ENCODE measurements around the gene SNTG2.
A peak's percentile ranks its signal among the peaks of the same experiment; 100 is the strongest.
"Not testable (repeated sequence)": the region's sequence is repeated elsewhere in the genome, so short reads cannot be mapped to it uniquely, and the experiment has no call there.

The SNTG2 gene

DNA sequence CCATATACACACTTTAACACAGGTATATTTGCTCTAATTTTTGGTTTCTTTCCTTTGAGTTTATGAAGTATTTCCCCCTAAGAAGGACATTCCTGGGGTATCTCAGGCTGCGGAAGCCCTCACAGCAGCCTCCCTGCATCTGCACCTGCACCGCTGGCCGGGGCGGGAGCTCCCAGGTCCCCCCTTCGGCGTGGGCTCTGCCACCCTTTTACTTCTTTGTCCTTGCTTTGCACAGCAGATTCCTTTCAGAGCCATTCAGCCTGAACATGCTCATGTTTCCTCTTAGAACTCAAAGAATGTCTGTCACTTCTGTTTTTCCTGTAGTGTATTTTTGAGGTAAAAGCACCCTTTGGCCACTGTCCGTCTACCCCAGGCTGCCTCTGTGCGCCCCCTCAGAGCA is 146.5 kb downstream of the SNTG2 start:
- DNase-seq (ENCODE audit: low read depth in 2 of 2): no peak

GRCh38 chr2:1099418-1099817 is 148.8 kb downstream of the SNTG2 start:
- DNase-seq (ENCODE audit: low read depth in 2 of 2): no peak

DNA sequence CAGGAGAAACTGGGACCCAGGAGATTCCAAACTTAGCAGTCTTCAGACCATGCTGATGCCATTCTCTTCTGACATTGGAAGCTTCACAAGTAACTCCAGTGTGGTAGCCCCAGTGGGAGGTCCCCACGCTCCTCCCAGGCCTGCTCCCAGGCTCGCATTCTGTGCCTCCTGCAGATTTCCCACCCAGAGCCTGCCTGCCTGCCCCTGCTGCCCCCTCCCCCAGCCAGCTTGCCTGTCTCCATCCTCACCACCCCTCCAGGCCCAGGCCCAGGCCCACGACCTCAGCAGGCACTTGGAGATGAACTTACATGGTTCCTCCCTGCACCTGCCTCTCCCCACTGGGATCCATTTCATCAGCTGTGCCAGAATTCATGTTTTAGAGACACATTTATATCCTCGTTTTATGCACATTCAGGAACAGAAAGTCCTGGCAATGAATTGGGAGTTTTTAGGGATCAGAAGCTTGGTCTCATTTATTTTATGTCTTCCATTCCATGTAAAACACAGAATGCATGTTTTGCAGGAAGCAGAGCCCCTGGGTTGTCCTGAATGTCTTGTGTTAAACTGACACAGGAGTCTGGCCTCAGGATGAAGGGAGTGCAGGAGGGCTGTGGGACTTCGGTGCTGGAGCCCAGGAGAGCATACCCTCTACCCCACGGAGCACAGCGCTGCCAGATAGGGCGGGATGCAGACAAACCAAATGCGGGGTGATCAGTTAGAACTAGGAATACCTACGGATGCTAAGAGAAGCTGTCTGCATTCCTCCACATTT is 150.5 kb downstream of the SNTG2 start:
- no peak for DNase-seq (ENCODE audit: low read depth in 2 of 2)

DNA sequence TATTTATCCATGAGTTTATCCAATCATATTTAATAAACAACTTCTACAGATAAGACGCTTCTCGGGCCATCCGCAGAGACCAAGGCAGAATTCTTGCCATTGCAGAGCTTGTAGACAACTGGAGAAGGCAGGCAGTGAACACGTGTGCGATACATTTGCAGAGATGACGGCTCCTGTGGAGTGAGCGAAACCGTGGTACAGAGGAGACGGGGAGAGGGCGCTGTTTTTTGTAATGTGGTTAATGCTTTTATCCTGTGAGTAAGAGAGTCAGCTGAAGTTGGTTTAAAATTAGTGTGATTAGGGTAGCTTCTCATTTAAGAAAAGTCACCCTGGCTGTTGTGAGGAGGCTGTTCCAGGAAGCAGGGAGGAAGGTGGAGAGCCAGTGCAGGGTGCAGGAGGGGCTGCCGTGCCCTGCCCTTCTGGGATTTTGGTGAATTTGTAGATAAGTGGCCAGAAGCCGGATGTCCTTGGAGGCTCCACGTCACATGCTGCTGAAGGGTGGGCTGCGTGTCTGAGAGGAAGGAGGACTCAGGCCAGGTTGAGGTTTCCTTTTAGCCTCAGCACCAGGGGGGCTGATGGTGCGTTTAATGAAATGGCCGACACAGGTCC is 151.4 kb downstream of the SNTG2 start:
- DNase-seq (ENCODE audit: low read depth in 2 of 2): no peak

DNA sequence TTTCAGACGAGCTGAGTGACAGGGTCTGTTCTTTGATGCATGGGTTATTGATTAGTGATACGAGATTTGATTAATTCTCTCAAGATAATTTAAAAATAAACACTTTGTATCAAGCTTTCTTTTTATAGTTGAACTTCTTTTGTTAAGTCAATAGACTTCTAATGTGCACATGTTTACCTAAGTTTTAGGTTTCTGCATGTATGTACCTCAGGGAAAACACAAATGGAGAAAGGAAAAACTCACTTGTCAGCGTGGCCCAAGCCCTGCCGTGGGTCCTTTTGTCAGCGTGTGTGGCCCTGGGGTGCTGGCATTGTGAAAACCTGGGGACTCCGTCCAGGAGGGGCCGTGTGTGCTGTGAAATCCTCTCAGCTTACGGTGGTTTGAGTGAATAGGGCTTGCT is 153.7 kb downstream of the SNTG2 start:
- no peak for DNase-seq (ENCODE audit: low read depth in 2 of 2)

GRCh38 chr2:1106344-1106743 is 155.7 kb downstream of the SNTG2 start:
- not testable (repeated sequence) for DNase-seq (ENCODE audit: low read depth in 2 of 2)

- no peak for DNase-seq (ENCODE audit: low read depth in 2 of 2)
Observed at GRCh38 chr2:1115843-1116539, 165.3 kb downstream of the SNTG2 start.

- no peak for DNase-seq (ENCODE audit: low read depth in 2 of 2)
Observed at GRCh38 chr2:1117569-1117968, 166.9 kb downstream of the SNTG2 start.

DNA sequence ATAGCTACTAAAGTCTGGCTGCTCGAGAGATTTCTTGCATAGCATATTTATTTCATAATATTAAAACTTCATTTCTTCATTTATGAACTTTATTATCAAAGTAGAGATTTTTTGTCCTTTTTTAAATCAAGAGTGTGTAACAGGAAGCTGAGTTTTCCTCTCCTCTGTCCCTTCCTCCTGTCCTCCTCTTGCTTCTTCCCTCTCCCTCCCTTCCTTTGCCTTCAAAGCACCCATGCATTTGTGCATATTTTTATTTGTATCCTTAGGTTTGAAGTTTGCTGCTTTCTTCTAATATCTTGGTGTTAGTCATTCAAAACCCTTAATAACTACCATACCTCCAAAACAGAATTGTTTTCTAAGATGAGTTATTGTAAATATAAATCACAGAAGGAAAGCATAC is 174.6 kb downstream of the SNTG2 start:
- DNase-seq (ENCODE audit: low read depth in 2 of 2): no peak

DNA sequence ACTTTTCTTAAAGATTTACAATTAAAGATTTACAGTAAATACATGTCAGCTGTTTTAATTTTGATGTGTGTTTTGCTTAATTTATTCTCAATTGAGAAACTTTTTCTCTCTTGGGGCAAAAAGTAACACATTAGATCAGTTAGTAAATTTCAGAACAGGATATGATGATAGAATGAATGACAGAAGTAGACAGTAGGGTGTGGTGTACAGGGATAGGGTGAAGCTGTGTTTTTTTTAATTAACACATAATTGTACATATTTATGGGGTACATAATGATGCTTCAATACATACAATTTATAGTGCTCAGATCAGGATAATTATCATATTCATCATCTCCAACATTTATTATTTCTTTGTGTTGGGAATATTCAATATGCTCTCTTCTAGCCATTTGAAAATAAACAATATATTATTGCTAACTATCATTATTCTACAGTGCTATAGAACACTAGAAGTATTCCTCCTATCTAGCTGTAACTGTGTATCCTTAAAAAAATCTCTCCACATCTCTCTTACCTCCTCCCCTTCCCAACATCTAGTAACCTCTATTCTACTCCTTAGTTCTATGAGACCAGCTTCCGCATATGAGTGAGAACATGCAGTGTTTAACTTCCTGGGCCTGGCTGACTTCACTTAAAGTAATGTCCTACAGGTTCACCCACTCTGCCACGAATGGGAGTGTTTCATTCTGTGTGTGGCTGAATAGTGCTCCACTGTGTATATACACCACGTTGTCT is 175.2 kb downstream of the SNTG2 start:
- DNase-seq (ENCODE audit: low read depth in 2 of 2): no peak

- no peak for DNase-seq (ENCODE audit: low read depth in 2 of 2)
Observed at GRCh38 chr2:1129982-1130381, 179.3 kb downstream of the SNTG2 start.

- no peak for DNase-seq (ENCODE audit: low read depth in 2 of 2)
Observed at GRCh38 chr2:1130922-1131321, 180.3 kb downstream of the SNTG2 start.

DNA sequence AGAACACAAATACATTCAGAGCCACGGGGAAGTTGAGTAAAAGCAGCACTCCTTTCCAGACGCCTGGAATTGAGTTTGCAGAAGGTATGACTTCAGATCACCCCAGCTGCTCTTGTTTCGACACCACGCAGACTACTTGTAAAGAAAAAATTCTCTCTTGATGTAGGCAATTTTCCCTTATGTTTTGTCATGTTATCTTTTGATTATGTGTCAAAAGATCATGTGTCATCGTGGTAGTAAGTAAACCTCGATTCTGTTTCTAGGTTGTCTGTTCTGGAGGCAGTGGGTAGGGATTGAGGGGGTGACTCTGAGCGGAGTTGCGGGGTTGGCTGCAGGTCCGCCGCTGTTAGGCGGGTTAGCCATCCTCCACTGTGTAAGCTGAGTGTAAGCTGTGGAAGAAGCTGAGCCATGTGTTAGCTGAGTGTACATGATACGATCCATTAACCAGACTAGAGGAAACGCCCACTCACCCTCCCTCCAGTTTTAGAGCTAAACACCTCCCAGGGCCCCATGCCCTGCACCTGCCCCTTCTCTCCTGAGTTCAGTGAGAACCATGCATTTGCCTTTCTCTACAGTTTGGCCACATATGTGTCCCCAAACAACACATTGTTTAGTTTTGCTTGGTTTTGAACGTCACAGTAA is 181.8 kb downstream of the SNTG2 start:
- peak; percentile 27 to 35 for DNase-seq (ENCODE audit: low read depth in 2 of 2)

DNA sequence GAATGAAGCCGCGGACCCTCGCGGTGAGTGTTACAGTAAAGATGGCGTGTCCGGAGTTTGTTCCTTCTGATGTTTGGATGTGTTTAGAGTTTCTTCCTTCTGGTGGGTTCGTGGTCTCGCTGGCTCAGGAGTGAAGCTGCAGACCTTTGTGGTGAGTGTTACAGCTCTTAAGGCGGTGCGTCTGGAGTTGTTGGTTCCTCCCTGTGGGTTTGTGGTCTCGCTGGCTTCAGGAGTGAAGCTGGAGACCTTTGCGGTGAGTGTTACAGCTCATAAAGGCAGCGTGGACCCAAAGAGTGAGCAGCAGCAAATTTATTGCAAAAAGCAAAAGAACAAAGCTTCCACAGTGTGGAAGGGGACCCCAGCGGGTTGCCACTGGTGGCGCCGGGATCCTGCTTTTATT is 183.2 kb downstream of the SNTG2 start:
- peak in 1 of 2 donors; percentile 14 for DNase-seq (ENCODE audit: low read depth in 2 of 2)

- no peak for DNase-seq (ENCODE audit: low read depth in 2 of 2)
Observed at GRCh38 chr2:1134629-1135028, 184.0 kb downstream of the SNTG2 start.

- DNase-seq (ENCODE audit: low read depth in 2 of 2): no peak
Observed at GRCh38 chr2:1136067-1136466, 185.4 kb downstream of the SNTG2 start.

- no peak for DNase-seq (ENCODE audit: low read depth in 2 of 2)
Observed at GRCh38 chr2:1136846-1137245, 186.2 kb downstream of the SNTG2 start.

GRCh38 chr2:1137264-1137663 is 186.6 kb downstream of the SNTG2 start:
- DNase-seq (ENCODE audit: low read depth in 2 of 2): no peak

GRCh38 chr2:1137913-1138391 is 187.3 kb downstream of the SNTG2 start:
- no peak for DNase-seq (ENCODE audit: low read depth in 2 of 2)

DNA sequence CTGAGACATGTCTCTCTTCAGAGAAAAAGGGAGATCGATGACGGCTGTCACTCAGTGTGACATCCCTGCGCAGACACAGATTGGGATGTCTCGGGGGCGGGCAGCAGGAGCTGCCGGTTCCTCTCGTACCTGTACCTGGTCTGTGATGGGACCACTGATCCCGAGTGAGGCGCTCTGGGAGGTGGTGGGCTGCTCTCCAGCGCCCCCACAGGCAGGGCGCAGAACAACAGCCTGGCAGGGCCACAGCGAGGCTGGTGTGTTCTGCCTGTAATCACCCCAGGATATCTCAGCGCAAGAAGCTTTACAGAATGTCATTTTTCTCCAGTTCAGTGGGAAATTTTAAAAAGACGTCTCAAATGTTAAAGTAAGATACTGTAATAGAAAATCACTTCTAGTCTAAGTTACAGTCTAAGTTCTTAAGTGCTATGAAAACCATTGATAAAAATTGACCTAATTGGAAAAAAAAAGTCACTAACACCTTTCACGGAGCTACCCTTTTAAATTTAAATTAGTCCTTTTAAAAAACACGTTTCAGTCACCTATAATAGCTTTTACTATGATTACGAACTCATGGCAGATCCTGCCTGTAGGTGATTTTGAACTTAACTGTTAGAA is 189.8 kb downstream of the SNTG2 start:
- DNase-seq (ENCODE audit: low read depth in 2 of 2): peak in 1 of 2 donors; percentile 38

- DNase-seq (ENCODE audit: low read depth in 2 of 2): no peak
Observed at GRCh38 chr2:1141079-1141478, 190.4 kb downstream of the SNTG2 start.

Data from stimulated activated CD8-positive, alpha-beta memory T cell treated with anti-CD3 and anti-CD28 coated beads, Interleukin-15, amount 100 ng/mL, for 48 hours (primary cell).